NK-92 (cell line): ENCODE measurements around the gene AXIN1.
A peak's percentile ranks its signal among the peaks of the same experiment; 100 is the strongest.
"Not testable (repeated sequence)": the region's sequence is repeated elsewhere in the genome, so short reads cannot be mapped to it uniquely, and the experiment has no call there.

Source experiments
- DNase-seq: peaks from one replicate; lab custom pipeline; 2025; ENCODE audit not compliant: unreplicated experiment; lab: John Stamatoyannopoulos, UW

The AXIN1 gene

DNA sequence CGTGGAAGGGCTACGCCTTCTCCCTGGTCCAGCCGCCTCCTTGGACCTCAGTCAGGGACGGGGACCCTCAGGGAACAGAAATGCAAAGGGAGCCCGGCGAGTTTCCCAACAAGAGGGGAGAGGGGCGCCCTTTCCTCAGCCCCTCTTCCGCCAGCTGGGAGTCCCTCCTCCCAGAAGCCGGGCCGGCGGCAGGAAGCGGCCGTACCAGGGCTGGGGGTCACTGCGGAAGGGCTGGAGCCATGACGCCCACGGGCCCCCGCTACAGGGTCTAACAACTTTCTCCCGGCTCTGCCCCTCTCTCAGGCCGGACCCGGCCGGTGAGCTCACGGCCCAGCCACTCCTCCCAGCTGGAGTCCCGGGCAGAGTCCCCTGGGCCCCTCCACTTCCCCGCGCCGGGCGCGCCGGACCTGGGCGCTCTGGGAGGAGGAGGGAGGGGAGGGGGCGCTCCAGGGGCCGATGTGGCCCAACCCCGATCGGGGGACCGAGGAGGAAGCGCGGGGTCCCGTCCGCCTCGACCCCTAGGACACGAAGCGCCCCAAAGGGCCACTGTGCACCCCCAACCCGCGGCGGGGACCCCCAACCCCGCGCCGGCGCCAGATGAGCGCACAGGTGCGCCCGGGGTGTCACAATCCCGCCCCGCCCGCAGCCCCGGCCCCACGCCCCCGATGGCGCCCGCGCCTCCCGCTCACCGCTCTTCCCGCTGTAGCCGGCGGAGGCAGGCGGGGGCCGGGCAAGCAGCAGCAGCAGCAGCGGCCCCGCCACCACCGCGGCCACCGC is 28.7 kb upstream of the AXIN1 start:
- no peak for DNase-seq

DNA sequence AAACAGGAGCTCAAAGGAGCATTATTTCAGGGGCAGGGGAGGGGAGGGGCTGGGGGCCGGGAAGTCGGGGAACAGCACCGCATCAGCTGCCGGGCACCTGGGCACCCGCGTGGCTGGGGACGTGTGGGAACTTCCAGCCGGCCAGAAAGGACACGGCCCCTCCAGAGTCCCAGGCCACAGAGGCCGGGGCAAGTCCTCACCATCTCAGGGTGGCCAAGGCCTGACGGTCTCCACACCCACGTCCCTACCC is 28.2 kb upstream of the AXIN1 start:
- no peak for DNase-seq

DNA sequence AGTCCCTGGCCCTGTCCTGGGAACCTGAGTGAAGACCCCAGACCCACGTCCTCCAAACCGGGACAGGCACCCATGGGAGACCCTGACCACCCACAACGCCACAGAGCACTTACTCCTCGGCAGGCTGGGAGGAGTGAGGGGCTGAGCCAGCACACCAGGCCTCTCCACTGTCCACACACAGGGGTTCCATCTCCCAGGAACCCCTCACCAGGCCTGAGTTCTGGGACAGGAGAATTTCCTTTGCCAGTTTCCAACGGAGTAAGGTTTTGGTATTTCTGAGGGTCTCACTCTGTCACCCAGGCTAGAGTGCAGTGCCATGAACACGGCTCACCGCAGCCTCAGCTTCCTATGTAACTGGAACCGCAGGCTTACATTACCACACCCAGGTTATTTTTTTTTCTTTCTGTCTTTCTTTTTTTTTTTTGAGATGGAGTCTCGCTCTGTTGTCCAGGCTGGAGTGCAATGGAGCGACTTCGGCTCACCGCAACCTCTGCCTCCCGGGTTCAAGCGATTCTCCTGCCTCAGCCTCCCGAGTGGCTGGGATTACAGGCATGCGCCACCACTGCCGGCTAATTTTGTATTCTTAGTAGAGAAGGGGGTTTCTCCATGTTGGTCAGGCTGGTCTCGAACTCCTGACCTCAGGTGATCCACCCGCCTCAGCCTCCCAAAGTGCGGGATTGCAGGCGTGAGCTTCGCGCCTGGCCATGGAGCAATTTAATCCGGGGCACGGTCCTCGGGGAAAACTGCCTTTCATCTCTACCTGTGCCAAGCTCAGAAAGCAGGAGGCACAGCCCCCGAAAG is 27.6 kb upstream of the AXIN1 start:
- no peak for DNase-seq

DNA sequence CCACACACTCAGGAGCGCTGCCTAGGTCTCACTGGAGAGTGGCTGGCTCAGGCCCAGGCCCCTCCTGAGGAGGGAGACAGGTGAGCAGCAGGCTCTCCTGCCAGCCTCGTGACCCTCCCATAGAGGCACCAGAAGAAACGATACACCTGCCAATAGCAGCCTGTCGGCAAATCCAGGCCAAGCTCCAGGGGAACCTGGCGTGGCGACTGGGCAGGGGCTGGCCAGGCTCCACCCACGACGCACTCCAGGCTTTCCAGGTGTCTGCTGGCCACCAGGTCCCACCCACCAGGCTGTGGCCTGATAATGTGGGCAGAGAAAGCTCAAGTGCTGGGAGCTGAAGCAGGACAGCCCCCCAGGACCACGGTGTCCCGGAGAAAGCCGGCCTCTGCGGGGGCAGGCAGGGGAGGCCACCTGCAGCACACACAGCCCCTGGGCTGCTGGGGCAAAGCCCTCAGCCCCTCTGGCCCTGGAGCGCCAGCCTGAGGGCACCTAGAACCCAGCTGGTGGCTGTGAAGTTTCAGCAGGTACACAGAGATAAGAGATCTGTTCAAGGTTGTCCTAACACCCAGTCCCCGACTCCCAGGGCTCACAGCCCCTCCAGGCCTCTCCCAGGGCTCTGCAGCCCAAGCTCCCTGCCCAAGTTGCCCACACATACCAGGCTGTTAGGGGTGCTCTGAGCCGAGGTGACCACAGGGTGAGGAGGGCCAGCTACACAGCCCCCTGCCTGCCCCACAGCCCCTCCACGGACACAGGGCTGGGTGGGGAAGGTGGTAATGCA is 26.8 kb upstream of the AXIN1 start:
- DNase-seq: no peak

- no peak for DNase-seq
These were observed 26.3 kb upstream of the AXIN1 start for GRCh38 chr16:378821-379182.

DNA sequence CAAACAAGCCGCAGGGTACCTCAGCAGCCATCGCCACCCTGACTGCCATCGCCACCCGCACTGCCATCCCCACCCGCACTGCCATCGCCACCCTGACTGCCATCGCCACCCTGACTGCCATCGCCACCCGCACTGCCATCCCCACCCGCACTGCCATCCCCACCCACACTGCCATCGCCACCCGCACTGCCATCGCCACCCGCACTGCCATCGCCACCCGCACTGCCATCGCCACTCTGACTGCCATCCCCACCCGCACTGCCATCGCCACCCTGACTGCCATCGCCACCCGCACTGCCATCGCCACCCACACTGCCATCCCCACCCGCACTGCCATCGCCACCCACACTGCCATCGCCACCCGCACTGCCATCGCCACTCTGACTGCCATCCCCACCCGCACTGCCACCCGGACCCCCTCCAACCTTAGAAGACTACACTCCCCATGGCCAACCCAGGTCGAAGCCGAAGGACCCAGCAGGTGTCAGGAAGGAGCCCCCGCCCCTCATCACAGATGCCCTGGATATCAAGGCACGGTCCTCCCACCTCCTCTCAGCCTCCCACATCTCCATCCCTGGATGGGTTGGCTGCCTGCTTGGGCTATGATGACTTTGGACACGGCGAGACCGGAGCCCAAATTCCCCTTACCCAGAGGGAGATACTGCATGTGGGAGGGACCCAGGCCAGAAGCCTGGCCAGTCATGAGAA is 25.7 kb upstream of the AXIN1 start:
- DNase-seq: not testable (repeated sequence)

- DNase-seq: no peak
These were observed 25.0 kb upstream of the AXIN1 start for GRCh38 chr16:377419-377951.

- DNase-seq: no peak
These were observed 24.4 kb upstream of the AXIN1 start for GRCh38 chr16:376817-377418.

- no peak for DNase-seq
These were observed 23.6 kb upstream of the AXIN1 start for GRCh38 chr16:375927-376816.

GRCh38 chr16:375212-375611 is 22.7 kb upstream of the AXIN1 start:
- no peak for DNase-seq

DNA sequence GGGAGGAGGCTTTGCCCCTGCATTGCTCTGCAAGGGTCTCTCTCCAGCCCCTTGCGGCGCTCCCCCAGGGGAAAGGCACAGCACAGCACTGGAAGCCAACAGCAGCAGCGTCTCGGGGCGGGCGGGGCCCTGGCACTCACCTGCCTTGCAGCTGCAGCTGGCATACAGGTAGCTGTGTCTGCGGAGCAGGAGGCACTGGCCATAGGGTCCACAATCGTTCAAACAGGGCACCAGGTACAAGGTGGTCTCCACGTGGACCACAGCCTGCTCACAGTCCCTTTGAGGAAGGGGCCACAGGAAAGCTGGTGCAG is 22.0 kb upstream of the AXIN1 start:
- DNase-seq: no peak

DNA sequence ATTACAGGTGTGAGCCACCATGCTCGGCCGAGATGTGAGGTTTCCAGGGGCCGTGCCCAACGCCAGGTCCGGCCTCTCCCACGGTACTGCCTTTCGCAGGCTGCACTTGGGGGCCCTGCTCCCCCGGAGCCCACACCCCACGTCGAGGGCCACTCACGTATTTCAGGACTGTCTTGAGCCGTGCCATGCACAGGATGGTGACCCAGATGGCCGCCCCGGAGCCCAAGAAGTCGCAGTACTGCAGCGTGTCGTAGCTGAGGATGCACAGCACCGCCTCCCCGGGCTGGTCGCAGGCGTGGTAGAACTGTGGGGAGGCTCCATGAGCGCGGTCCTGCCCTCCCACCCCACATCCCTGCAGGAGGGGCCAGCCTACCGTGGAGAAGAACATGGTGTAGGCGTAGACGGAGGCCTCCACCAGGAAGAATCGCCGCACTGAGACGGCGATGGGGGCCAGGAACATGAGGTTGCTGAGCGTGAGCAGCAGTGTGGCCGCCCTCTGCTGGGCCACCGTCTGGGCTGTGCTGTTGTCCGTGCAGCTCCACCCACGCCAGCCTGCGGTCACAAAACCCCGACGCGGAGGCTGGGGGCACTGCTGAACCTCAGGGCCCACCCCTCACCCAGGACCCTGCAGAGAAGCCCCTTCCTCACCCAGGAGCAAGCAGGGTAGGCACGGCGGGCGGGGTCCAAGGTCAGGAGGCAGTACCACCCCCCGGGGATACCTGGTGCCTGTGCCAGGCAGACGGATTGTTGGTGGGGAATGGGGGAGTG is 21.5 kb upstream of the AXIN1 start:
- DNase-seq: no peak

GRCh38 chr16:373020-373598 is 20.6 kb upstream of the AXIN1 start:
- DNase-seq: no peak

GRCh38 chr16:372302-372983 is 19.9 kb upstream of the AXIN1 start:
- DNase-seq: no peak

GRCh38 chr16:371515-372301 is 19.2 kb upstream of the AXIN1 start:
- no peak for DNase-seq

- DNase-seq: no peak
These were observed 18.5 kb upstream of the AXIN1 start for GRCh38 chr16:370979-371514.

DNA sequence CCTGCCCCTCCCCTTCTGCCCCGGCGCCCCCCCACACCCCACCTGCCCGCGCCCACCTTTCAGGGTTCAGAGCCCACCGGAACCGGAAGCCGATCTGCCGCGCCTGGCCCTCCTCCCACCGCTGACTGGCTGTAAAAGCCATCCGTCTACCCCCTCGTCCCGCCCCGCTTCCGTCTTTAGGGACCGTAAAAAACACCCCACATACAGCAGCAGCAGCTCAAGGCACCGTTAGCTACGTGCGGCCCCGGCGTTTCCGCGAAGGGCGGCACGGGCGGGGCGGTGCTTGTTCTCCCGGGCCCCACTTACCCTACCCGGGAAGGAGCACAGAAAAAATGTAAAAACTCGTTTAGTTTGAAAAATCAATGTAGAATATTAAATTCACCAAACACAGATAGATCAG is 17.9 kb upstream of the AXIN1 start, which contains the start of gene MRPL28:
Gene MRPL28, minus strand, starts transcription at position 96 of the 400 bp plus-strand sequence. CDS start 320 bp downstream, outside the sequence.
- peak; percentile 50 for DNase-seq
